Lower leg skin (tissue), 3 donors: ENCODE measurements around the gene PACS1.

Experiments used
- CTCF ChIP-seq, 3 donors: fragments of 450-650 bp; IDR thresholded peaks; one replicate each; pipeline ENCODE4 v1.5.1; 2016; ENCODE audit warnings: antibody characterized with exemption in 3 of 3, mild to moderate bottlenecking in 3 of 3, moderate library complexity in 2 of 3
- POLR2A ChIP-seq, 2 donors: fragments of 450-650 bp; IDR thresholded peaks; one replicate each; pipeline ENCODE4 v1.6.1; 2016 to 2017; ENCODE audit warnings: antibody characterized with exemption in 2 of 2, mild to moderate bottlenecking in 1 of 2, moderate library complexity in 1 of 2

GRCh38 chr11:66268244-66268951 is 198.3 kb downstream of the PACS1 start, which contains the start of gene RAB1B:
- no peak for TF ChIP-seq CTCF (IDR thresholded peaks at IDR 0.05)
- no peak for TF ChIP-seq POLR2A (IDR thresholded peaks at IDR 0.05)
